Lung microvascular endothelial cell (primary cell): Measurements from ENCODE around the gene IGF1R. TPM values are rescaled to one million over a fixed set of nuclear protein-coding genes. Genes with fewer than 3 reads are reported as not detected.
A peak's percentile ranks its signal among the peaks of the same experiment; 100 is the strongest.

Experiments
- DNase-seq, 2 donors: peaks; one replicate each; pipeline versions ENCODE4 v3.0.0 to v3.0.0-alpha.2; 2010; ENCODE audit warnings: low read depth in 2 of 2
- total RNA-seq: library from RNA; depleted of rRNA; stranded (reverse); fragments of >200 nt; gene quantifications from 2 replicates; pipeline ENCODE4 v1.2.1, GENCODE V29; 2014

IGF1R gene
- total RNA-seq, 1 donor from 2014 or later = 20.4 TPM

GRCh38 chr15:98794211-98794610 is 145.9 kb downstream of the IGF1R start:
- no peak for DNase-seq

GRCh38 chr15:98794748-98795147 is 146.4 kb downstream of the IGF1R start:
- DNase-seq = no peak

- DNase-seq = no peak
Observed at GRCh38 chr15:98795980-98796379, 147.6 kb downstream of the IGF1R start.

- DNase-seq = no peak
Observed at GRCh38 chr15:98796685-98797357, 148.5 kb downstream of the IGF1R start.

- no peak for DNase-seq
Observed at GRCh38 chr15:98798375-98798893, 150.1 kb downstream of the IGF1R start.

GRCh38 chr15:98799461-98800390 is 151.4 kb downstream of the IGF1R start:
- no peak for DNase-seq

GRCh38 chr15:98800437-98801233 is 152.3 kb downstream of the IGF1R start:
- peak; percentile 81 to 92 for DNase-seq

- peak; percentile 32 to 46 for DNase-seq
Observed at GRCh38 chr15:98801234-98801561, 152.9 kb downstream of the IGF1R start.

- no peak for DNase-seq
Observed at GRCh38 chr15:98802187-98802586, 153.8 kb downstream of the IGF1R start.

- peak in 1 of 2 donors; percentile 58 for DNase-seq
Observed at GRCh38 chr15:98803228-98804056, 155.1 kb downstream of the IGF1R start.

- no peak for DNase-seq
Observed at GRCh38 chr15:98804057-98804380, 155.7 kb downstream of the IGF1R start.

- peak in 1 of 2 donors; percentile 13 for DNase-seq
Observed at GRCh38 chr15:98805434-98806274, 157.3 kb downstream of the IGF1R start.

- DNase-seq = no peak
Observed at GRCh38 chr15:98806275-98806895, 158.0 kb downstream of the IGF1R start.

- no peak for DNase-seq
Observed at GRCh38 chr15:98807262-98807661, 158.9 kb downstream of the IGF1R start.

GRCh38 chr15:98809273-98809672 is 160.9 kb downstream of the IGF1R start:
- no peak for DNase-seq

- DNase-seq = peak; percentile 23 to 64
Observed at GRCh38 chr15:98812716-98813446, 164.5 kb downstream of the IGF1R start.

- DNase-seq = no peak
Observed at GRCh38 chr15:98813951-98814350, 165.6 kb downstream of the IGF1R start.

GRCh38 chr15:98815207-98815606 is 166.9 kb downstream of the IGF1R start:
- no peak for DNase-seq

- no peak for DNase-seq
Observed at GRCh38 chr15:98817745-98818144, 169.4 kb downstream of the IGF1R start.
